HG03095 (cell line): ENCODE data around the gene KLF7.

ENCODE experiments used
- ATAC-seq: cut with Tn5 transposase; IDR thresholded peaks from one replicate; pipeline ENCODE4 v1.9.1; 2021; ENCODE audit warnings: moderate library complexity; ENCODE audit not compliant: unreplicated experiment

KLF7 gene

GRCh38 chr2:207101984-207102383 lies 63.8 kb downstream of the KLF7 start:
- ATAC-seq, result no peak

DNA sequence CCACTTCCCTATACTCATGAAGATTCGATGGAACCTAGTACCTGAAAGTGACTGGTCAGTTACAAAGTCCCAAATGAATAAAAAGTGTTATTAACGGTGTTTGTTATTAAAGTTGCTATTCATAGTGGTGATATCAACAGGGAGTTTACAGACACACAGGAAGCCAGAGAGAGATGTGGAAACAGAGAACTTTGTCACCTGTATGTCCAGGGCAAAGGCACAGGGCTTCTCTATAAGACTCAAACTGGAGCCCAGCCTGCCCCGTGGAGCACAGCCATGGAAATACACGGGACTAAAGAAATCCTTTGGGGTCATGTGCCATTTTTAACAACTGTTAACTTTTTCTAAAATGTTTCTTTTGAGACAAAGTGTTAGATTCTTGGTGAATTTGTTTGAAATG lies 68.5 kb downstream of the KLF7 start:
- ATAC-seq, result no peak

- ATAC-seq, result no peak
Measured at GRCh38 chr2:207095963-207096362, 69.8 kb downstream of the KLF7 start.

- ATAC-seq, result no peak
Measured at GRCh38 chr2:207093234-207093633, 72.5 kb downstream of the KLF7 start.

- ATAC-seq, result no peak
Measured at GRCh38 chr2:207092818-207093217, 72.9 kb downstream of the KLF7 start.

- ATAC-seq, result no peak
Measured at GRCh38 chr2:207091928-207092327, 73.8 kb downstream of the KLF7 start.

GRCh38 chr2:207091176-207091575 lies 74.6 kb downstream of the KLF7 start:
- no peak for ATAC-seq

DNA sequence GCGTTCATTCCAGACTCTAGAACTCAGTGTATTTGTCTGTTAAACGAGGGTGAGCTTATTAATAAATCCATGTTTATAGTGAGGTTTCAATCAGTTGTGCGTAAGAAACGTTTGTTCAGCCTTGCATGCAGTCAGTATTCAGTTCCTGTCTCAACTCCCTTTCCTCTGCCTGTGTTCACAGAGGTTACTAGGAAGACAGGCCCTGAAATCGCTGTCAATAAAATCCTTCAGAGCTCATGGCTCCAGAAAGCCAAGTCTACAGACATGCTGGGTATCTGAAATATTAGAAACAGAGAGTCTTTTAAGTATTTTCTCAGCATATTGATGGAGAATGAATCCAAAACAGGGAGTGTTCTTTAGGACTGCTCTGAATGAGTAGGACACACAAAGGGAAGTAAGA lies 75.4 kb downstream of the KLF7 start:
- ATAC-seq, result no peak

- ATAC-seq, result no peak
Measured at GRCh38 chr2:207088839-207089238, 76.9 kb downstream of the KLF7 start.

DNA sequence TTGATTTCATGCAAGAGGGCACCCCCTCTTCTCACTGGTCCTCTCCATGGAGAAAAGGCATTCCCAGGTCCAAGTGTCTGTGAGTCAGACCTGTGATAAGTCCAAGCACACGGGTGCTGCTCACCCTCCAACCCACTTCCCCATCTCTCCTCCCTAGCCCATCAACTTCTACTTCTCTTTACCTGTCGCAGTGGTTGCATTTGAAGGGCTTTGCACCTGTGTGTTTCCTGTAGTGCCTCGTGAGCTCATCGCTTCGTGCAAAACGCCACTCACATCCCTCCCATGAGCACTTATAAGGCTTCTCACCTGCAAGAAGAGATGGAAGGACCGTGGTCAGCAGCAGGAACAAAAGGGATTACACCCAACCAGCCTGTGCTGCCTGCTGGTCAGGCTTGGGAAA lies 77.5 kb downstream of the KLF7 start:
- ATAC-seq, result no peak

- no peak for ATAC-seq
Measured at GRCh38 chr2:207087046-207087902, 78.5 kb downstream of the KLF7 start.

DNA sequence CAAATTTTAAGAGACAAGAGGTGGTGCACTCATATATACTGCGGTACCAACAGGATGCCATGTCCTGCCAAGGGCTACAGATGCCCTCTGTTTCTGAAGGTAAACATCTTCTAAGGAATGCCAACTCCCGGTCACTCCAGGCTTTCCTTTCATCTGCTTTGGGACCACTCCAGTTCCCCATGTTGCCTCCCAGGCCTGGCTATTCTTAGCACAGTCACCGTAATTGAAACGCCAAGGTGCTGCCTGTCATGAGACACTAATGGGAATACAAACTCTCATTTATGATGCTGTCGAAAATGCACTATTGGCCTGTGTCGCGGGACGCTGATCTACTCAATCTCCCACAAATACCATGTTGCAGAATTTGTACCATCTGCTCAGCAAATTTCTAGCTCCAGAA lies 79.6 kb downstream of the KLF7 start:
- ATAC-seq, result no peak

- ATAC-seq, result no peak
Measured at GRCh38 chr2:207085110-207085509, 80.6 kb downstream of the KLF7 start.

DNA sequence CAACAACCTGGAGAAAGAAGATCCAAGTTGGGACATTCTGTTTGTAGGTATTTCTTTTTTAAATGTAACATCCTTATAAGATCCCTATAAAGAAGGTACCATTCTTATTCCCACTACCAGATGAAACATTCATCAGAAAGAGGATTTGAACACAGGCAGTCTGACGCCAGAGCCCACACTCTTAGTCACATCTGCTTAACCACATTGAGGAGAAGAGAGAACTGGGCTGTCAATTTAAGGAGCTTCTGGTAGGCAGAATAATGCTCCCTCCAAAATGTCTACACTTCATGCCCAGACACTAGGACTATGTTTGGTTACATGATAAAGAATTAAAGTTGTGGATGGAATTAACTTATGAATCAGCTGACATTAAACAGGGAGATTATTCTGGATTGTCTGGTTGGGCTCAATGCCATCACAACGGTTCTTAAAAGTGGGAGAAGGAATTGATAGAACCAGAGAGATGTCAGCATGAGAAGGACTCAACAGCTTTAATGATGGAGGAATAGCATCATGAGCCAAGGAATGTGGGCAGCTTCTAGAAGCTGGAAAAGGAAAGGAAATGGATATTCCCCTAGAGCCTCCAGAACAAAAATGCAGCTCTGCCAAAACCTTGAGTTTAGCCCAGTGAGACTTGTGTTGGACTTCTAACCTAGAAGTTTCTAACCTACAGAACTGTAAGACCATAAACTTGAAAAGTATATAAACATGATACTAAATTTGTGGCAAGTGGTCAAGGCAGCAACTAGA lies 82.2 kb downstream of the KLF7 start:
- ATAC-seq, result no peak

GRCh38 chr2:207082619-207083018 lies 83.1 kb downstream of the KLF7 start:
- ATAC-seq, result no peak

DNA sequence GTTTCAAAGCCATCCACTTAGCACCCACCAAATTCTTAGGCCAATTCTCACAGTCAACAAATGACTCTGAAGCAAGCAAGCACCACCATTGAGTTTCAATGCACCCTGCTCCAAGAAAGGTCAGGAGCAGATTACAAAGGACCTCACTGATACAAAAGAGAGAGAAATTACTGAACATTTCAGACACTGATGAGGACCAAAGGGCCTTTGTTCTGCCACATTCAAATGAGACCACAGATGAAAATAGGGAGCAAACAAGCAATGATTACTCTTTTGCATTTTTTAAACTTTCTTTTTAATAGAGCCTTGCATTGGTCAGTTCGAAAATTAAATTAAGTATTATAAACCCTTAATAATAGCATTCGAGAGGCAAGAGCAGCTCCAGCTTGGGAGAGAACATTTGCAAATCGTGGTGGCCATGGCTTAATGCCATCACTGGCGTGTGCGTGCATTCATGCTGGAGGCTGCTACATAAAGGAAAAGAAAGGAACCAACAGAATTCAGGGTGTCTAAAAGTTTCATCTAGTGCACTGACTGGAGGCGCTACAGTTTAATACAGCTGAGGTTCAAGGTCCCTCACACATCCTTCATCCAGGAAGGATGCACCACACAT lies 87.5 kb downstream of the KLF7 start:
- no peak for ATAC-seq

DNA sequence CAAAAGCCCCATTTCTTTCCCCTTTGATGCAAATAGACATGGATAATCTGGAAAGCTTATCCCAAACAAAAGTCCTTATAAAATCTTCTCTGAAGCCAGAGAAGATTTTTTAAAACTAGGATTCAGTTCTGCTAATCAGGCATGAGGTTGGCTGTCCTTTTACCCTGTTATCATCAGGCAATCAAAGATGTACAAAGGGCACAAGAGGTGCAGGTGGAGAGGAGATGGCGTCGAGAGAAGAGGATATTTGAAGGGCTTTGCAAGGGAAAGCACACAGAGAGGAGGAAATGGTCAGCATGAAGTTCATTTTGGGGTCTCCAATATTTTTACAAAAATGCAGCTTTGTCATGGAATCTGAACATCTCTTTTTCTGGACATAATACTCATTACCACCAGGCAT lies 88.5 kb downstream of the KLF7 start:
- no peak for ATAC-seq

GRCh38 chr2:207075456-207075855 lies 90.3 kb downstream of the KLF7 start:
- ATAC-seq, result no peak

GRCh38 chr2:207073801-207074678 lies 91.7 kb downstream of the KLF7 start:
- ATAC-seq, result no peak

DNA sequence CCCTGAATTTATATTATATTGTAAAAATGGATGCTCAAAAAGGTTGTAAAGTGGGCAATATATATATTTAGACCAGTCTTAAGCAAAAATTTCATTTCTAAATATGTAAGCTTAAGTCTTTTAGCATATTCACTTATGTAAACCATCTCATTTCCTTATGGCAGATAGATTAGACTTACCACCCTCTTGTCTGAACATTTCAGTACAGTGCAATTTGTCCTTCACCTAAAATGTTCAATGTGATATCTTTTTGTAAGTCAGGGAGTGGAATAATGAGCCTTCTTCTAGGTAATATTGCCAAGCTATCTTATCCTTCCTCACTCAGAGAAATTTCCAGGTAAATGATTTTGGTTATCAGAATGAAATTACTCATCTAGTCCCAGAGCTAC lies 92.3 kb downstream of the KLF7 start:
- no peak for ATAC-seq

DNA sequence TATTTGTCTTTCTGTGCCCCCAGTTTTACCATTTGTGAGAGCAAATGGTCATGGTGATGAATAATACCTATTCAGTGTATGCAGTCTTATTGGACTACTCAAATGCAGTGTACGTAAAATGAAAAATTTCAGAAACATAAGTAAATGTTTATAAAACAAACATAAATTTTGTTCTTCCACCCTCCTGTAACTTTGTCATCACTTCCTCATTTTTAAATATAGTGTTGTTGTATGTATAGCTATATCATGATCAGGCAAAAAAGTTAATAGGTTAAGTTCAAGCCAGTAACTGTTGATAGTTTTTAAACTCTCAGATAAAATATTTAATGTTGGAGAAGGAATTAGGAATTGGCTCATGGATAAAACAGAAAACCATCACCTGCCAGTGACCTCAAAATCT lies 93.2 kb downstream of the KLF7 start:
- ATAC-seq, result no peak
